AG04450 (cell line): ENCODE results near the gene WIPF1. TPM values are rescaled to one million over a fixed set of nuclear protein-coding genes. Genes with fewer than 3 reads are reported as not detected.

ENCODE experiments used
- CTCF ChIA-PET: fragments of 300-600, 350-600 bp; formaldehyde crosslinking; extraction: SDS; loops from one replicate; lab custom pipeline; 2022; ENCODE audit warnings: antibody characterized with exemption, inconsistent platforms; lab: Charles Lee
- POLR2A ChIA-PET: fragments of 350-600 bp; formaldehyde crosslinking; extraction: SDS; loops from one replicate; lab custom pipeline; 2021; ENCODE audit warnings: antibody characterized with exemption, inconsistent platforms; lab: Yijun Ruan, JAX
- DNase-seq: peaks from one replicate; pipeline ENCODE4 v3.0.0-alpha.2; 2011; ENCODE audit warnings: low read depth, low spot score
- H3K27ac ChIP-seq: one replicate; pipeline ENCODE4 v1.5.1; 2012; ENCODE audit warnings: low read depth, low read length, control low read depth
- H3K27me3 ChIP-seq: one replicate; pipeline ENCODE4 v1.6.0; 2012; ENCODE audit warnings: low read length; ENCODE audit not compliant: control insufficient read depth, insufficient read depth
- H3K4me3 ChIP-seq: 2 replicates; pipeline ENCODE4 v1.5.1; 2011; ENCODE audit warnings: mild to moderate bottlenecking, low read depth, low read length, control low read depth
- H3K9me3 ChIP-seq: 2 replicates; pipeline ENCODE4 v1.5.1; 2012; ENCODE audit warnings: low read length; ENCODE audit not compliant: control insufficient read depth, insufficient read depth
- polyA plus RNA-seq: library from polyadenylated mRNA; depleted of rRNA; stranded (reverse); fragments of >200 nt; gene quantifications from 2 replicates; pipeline ENCODE4 v1.2.3, GENCODE V29; 2011
- TF ChIP-seq, protein P1 (sequence below): IDR thresholded peaks from 2 replicates; pipeline ENCODE4 v1.5.1; 2011; ENCODE audit warnings: low read depth, low read length, control low read depth, inconsistent platforms

The WIPF1 gene
- polyA plus RNA-seq, 1 experiment, result 12.4 TPM

DNA sequence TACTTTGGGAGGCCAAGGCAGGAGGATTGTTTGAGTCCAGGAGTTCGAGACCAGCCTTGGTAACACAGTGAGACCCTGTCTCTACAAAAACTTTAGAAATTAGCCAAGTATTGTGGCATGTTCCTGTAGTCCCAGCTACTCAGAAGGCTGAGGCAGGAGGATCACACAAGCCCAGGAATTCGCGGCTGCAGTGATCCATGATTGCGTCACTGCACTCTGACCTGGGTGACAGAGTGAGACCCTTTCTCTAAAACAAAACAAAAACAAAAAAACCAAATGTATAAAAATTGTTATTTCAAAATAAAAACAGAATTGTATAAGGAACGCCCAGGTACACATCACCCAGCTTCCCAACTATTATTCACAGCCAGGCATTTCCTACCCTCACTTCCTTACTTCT lies 56.7 kb downstream of the WIPF1 start:
- ChIA-PET CTCF (no interaction called here), POLR2A (no interaction called here)
- H3K4me3 ChIP-seq, result no peak overlapping the region
- no peak for DNase-seq
- no peak overlapping the region for H3K27ac ChIP-seq
- H3K9me3 ChIP-seq, result no peaks in the 10 kb centered on the region
- TF ChIP-seq, protein P1, sequence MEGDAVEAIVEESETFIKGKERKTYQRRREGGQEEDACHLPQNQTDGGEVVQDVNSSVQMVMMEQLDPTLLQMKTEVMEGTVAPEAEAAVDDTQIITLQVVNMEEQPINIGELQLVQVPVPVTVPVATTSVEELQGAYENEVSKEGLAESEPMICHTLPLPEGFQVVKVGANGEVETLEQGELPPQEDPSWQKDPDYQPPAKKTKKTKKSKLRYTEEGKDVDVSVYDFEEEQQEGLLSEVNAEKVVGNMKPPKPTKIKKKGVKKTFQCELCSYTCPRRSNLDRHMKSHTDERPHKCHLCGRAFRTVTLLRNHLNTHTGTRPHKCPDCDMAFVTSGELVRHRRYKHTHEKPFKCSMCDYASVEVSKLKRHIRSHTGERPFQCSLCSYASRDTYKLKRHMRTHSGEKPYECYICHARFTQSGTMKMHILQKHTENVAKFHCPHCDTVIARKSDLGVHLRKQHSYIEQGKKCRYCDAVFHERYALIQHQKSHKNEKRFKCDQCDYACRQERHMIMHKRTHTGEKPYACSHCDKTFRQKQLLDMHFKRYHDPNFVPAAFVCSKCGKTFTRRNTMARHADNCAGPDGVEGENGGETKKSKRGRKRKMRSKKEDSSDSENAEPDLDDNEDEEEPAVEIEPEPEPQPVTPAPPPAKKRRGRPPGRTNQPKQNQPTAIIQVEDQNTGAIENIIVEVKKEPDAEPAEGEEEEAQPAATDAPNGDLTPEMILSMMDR, result no peak
- peaks cover 10% of the 10 kb centered on the region for H3K27me3 ChIP-seq

DNA sequence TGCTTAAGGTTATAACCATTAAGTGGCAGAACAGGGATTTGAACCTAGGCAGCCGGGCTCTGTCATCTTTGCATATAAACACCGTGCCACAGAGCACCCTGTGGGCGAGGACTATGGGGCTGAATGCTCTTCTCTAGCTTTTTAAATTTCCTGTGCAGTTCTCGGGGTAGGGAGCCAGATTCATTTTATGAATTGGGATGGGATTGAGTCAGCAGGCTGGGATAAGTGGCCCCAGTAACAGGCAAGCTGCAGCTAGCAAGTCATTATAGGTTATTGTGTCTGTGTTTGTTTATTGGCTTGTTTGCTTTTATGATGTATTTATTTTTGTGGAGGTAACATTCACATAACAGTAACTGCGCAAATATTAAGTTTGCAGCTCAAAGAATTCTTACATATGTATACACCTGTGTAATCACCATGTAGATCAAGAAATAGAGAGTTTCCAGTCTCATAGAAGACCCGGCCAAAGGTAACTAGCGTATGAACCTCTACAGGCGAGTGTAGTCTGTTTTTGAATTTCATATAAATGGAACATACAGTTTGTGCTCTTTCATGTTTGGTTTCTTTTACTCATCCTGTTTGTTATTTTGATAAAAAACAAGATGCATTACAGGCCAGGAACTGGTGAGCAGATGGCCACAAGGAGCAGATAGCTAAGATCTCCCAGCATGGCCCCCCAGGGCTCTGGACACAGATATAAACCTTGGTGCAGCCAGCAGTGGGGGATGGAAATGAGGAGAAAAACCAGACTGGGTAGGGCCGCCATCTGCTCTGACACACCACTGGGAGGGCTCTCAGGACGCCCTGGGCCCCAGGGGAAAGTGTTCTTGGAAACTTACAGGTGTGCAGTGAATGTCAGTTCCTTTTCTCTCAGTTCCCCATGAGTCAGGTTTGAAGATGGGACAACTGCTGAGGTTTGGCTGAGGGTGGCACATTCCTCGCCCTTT lies 61.6 kb downstream of the WIPF1 start:
- no peak overlapping the region for H3K4me3 ChIP-seq
- no peak for DNase-seq
- ChIA-PET POLR2A (no interaction called here), CTCF (interaction anchor here (0.8 to 1.5 kb wide), 2 partner anchors 11 to 73 kb away, joined by 3 to 6 read pairs; no protein-coding TSS in a partner anchor)
- TF ChIP-seq, protein P1, result no peak
- no peaks in the 10 kb centered on the region for H3K9me3 ChIP-seq
- H3K27me3 ChIP-seq, result peaks cover 4% of the 10 kb centered on the region
- H3K27ac ChIP-seq, result no peak overlapping the region

DNA sequence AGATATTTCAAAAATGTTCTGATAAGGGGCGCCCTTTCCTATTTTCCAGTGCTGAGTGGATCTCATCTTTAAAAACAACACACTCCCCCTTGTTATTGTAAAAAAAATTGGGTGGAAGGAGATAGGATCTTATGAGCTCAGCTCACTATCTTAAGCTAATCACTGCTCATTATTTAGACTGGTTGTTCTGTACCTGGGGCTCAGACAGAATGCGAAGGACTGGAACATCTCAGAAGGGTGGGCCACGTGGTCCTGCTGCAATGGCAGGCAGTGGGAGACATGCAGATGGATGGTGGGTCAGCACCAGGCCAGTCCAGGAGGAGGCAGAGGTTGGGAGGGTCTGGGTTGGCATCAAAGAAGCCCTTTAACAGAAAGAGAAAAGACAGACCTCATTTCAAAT lies 62.5 kb downstream of the WIPF1 start:
- H3K4me3 ChIP-seq, result no peak overlapping the region
- peaks cover 4% of the 10 kb centered on the region for H3K27me3 ChIP-seq
- TF ChIP-seq, protein P1, result no peak
- ChIA-PET CTCF (interaction anchor here (0.7 to 1.5 kb wide), 2 partner anchors 72 to 92 kb away, joined by 4 to 6 read pairs; no protein-coding TSS in a partner anchor), POLR2A (no interaction called here)
- H3K9me3 ChIP-seq, result no peaks in the 10 kb centered on the region
- DNase-seq, result no peak
- no peak overlapping the region for H3K27ac ChIP-seq

DNA sequence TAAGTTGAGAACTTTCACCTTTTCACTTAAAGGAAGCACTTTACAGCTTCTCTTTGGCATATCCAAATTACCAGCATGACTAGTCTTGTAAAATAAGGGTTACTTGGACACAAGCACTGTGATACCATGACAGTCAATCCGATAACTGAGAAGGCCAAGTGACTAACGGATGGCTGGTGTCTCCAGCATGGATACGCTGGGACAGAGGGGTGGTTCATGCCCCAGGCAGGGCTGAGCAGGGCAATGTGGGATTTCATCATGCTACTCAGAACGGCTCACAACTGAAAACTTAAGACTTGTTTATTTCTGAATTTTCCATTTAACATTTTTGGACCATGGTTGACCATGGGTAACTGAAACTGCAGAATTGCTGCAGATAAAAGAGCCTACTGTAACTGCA lies 67.7 kb downstream of the WIPF1 start:
- CTCF ChIA-PET, result no interaction called here
- TF ChIP-seq, protein P1, result no peak
- Histone ChIP-seq H3K27ac (no peak overlapping the region), H3K27me3 (peaks cover 6% of the 10 kb centered on the region), H3K9me3 (no peaks in the 10 kb centered on the region), H3K4me3 (no peak overlapping the region)
- POLR2A ChIA-PET, result no interaction called here
- no peak for DNase-seq

DNA sequence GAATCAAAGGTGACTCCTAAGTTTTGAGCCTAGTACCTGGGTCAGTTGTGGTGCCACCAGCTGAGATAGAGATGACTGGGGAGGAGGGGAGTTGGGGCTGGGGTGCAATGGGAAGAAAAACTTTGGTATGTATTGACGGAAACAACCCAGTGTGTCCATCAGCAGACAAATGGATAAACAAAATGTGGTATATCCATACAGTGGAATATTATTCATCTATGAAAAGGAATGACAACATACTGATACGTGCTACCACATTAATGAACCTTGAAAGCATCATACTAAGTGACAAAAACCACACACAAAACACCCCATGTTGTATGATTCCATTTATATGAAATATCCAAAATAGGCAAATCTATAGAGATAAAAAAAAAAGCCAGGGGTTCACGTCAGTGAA lies 69.6 kb downstream of the WIPF1 start:
- POLR2A ChIA-PET, result no interaction called here
- Histone ChIP-seq H3K27ac (no peak overlapping the region), H3K9me3 (no peaks in the 10 kb centered on the region), H3K4me3 (no peak overlapping the region), H3K27me3 (peaks cover 11% of the 10 kb centered on the region)
- DNase-seq, result no peak
- CTCF ChIA-PET, result interaction anchor here (1.3 kb wide), 1 partner anchor 65 kb away, joined by 4 read pairs; no protein-coding TSS in a partner anchor
- TF ChIP-seq, protein P1, result no peak
